Endothelial cell of umbilical vein (primary cell): ENCODE results near the gene TFAP2D. TPM values are rescaled to one million over a fixed set of nuclear protein-coding genes. Genes with fewer than 3 reads are reported as not detected.

Source experiments
- BruUV-seq: library from RNA; stranded (reverse); fragments of 400-500 nt; replicated peaks from 2 replicates; lab custom pipeline; 2021; lab: Mats Ljungman, UMichigan
- CTCF ChIA-PET: fragments of 300-600, 350-600 bp; sonication (Branson Sonifier 250); formaldehyde crosslinking; loops from one replicate; lab custom pipeline; 2021; ENCODE audit warnings: antibody characterized with exemption, inconsistent platforms; lab: Charles Lee
- POLR2A ChIA-PET: fragments of 300-600, 350-600 bp; sonication (Branson Sonifier 250); formaldehyde crosslinking; loops from one replicate; lab custom pipeline; 2021; ENCODE audit warnings: antibody characterized with exemption, inconsistent platforms; lab: Charles Lee
- DNase-seq: peaks from one replicate; pipeline ENCODE4 v3.0.0-alpha.2; 2011; ENCODE audit warnings: low read depth, low spot score
- FAIRE-seq: peaks from 2 replicates; lab custom pipeline; 2011; peaks lifted over from hg19 to GRCh38; lab: Jason Lieb, UNC
- H2AFZ ChIP-seq: 2 replicates; pipeline ENCODE4 v1.6.0; 2012; ENCODE audit warnings: low read depth, low read length, control low read depth, inconsistent platforms
- H3K27ac ChIP-seq: 2 replicates; pipeline ENCODE4 v1.5.1; 2011; ENCODE audit warnings: low read depth, mild to moderate bottlenecking, control low read depth, low read length, moderate library complexity; ENCODE audit not compliant: insufficient read depth
- H3K27me3 ChIP-seq, 2 experiments: 2 replicates each; pipeline versions ENCODE4 v1.6.0 to v1.6.1; 2011; ENCODE audit warnings: low read length in 2 of 2, mixed read lengths in 1 of 2; ENCODE audit not compliant: control insufficient read depth in 2 of 2, insufficient read depth in 2 of 2
- H3K36me3 ChIP-seq, 2 experiments: 2 replicates in 1 of 2; 3 replicates in 1 of 2; pipeline ENCODE4 v1.5.1; 2011; ENCODE audit warnings: low read length in 2 of 2, mild to moderate bottlenecking in 1 of 2, moderate library complexity in 1 of 2; ENCODE audit not compliant: control insufficient read depth in 2 of 2, insufficient read depth in 2 of 2; ENCODE audit errors: extremely low read depth in 1 of 2
- H3K4me1 ChIP-seq: 3 replicates; pipeline ENCODE4 v1.5.1; 2011; ENCODE audit warnings: mild to moderate bottlenecking, low read length; ENCODE audit not compliant: control insufficient read depth, insufficient read depth; ENCODE audit errors: extremely low read depth
- H3K4me2 ChIP-seq: 2 replicates; pipeline ENCODE4 v1.6.1; 2011; ENCODE audit warnings: low read length, control low read depth, mixed read lengths; ENCODE audit not compliant: insufficient read depth
- H3K4me3 ChIP-seq, 3 experiments: fragments of 200-600 bp in 1 of 3; sonication (generic), shearing (Covaris generic) in 1 of 3; replicated peaks in 1 of 3; 2 replicates each; pipeline ENCODE4 v1.5.1; 2011 to 2016; ENCODE audit warnings: control low read depth in 3 of 3, low read length in 3 of 3, mild to moderate bottlenecking in 2 of 3, inconsistent platforms in 1 of 3, low read depth in 1 of 3, moderate library complexity in 1 of 3; ENCODE audit not compliant: insufficient read depth in 1 of 3
- H3K79me2 ChIP-seq: 2 replicates; pipeline ENCODE4 v1.6.0; 2012; ENCODE audit warnings: low read length, inconsistent platforms; ENCODE audit not compliant: control insufficient read depth, insufficient read depth
- H3K9ac ChIP-seq: replicated peaks from 2 replicates; pipeline ENCODE3; 2011; ENCODE audit warnings: low read length, control low read depth; ENCODE audit not compliant: insufficient read depth; ENCODE audit errors: extremely low read depth
- H3K9me1 ChIP-seq: replicated peaks from 3 replicates; pipeline ENCODE4 v1.6.0; 2011; ENCODE audit warnings: mild to moderate bottlenecking, low read length; ENCODE audit not compliant: control insufficient read depth, insufficient read depth; ENCODE audit errors: extremely low read depth
- H3K9me3 ChIP-seq: replicated peaks from 2 replicates; pipeline ENCODE4 v1.5.1; 2012; ENCODE audit warnings: low read length, inconsistent platforms; ENCODE audit not compliant: control insufficient read depth, insufficient read depth
- H4K20me1 ChIP-seq: replicated peaks from 2 replicates; pipeline ENCODE3; 2011; ENCODE audit warnings: mild to moderate bottlenecking, low read length; ENCODE audit not compliant: control insufficient read depth, insufficient read depth; ENCODE audit errors: extremely low read depth
- EZH2 ChIP-seq: IDR thresholded peaks from 2 replicates; pipeline ENCODE4 v1.6.1; 2012; ENCODE audit warnings: borderline replicate concordance, low read depth, mild to moderate bottlenecking, moderate library complexity, low read length, inconsistent platforms; ENCODE audit not compliant: severe bottlenecking
- FOS ChIP-seq: IDR thresholded peaks from 2 replicates; pipeline ENCODE4 v1.6.1; 2011; ENCODE audit warnings: mild to moderate bottlenecking, low read length, moderate library complexity, borderline replicate concordance; ENCODE audit not compliant: insufficient read depth
- GATA2 ChIP-seq: IDR thresholded peaks from 2 replicates; pipeline ENCODE4 v1.7.0; 2011; ENCODE audit warnings: low read depth, mild to moderate bottlenecking, moderate library complexity, mixed read lengths, low read length; ENCODE audit not compliant: insufficient read length, insufficient read depth
- JUN ChIP-seq: IDR thresholded peaks from 2 replicates; pipeline ENCODE4 v1.6.1; 2011; ENCODE audit warnings: borderline replicate concordance, low read depth; ENCODE audit not compliant: insufficient read length, insufficient read depth
- MYC ChIP-seq: IDR thresholded peaks from one replicate; pipeline ENCODE4 v1.6.1; 2011; ENCODE audit warnings: mild to moderate bottlenecking, low read depth, low read length
- POLR2A ChIP-seq: IDR thresholded peaks from 2 replicates; pipeline ENCODE4 v1.6.1; 2012; ENCODE audit warnings: low read depth, mild to moderate bottlenecking, control low read depth, low read length
- POLR2AphosphoS5 ChIP-seq: IDR thresholded peaks from 2 replicates; pipeline ENCODE4 v1.6.1; 2012; ENCODE audit warnings: low read depth, mild to moderate bottlenecking, control low read depth, low read length, moderate library complexity; ENCODE audit not compliant: insufficient read depth
- dilution Hi-C: fragments of 300-500 bp; cut with MboI; formaldehyde crosslinking; loops from one replicate; pipeline ENCODE4 v1.15.0; 2019; ENCODE audit warnings: low sequenced_read_pairs; ENCODE audit not compliant: extremely low pct_ligation_motif_present
- intact Hi-C: fragments of 100-400 bp; cut with micrococcal nuclease; formaldehyde crosslinking; loops from one replicate; pipeline ENCODE4 v1.10.0; 2022
- polyA plus RNA-seq, 4 experiments: library from polyadenylated mRNA; depleted of rRNA in 3 of 4; stranded (reverse) in 3 of 4; unstranded in 1 of 4; fragments of >200 nt; gene quantifications; 2 replicates each; pipeline versions ENCODE4 v1.2.1 to v1.2.3, GENCODE V29; 2011 to 2012; ENCODE audit warnings: missing spikeins in 1 of 4
- total RNA-seq: library from RNA; stranded (reverse); gene quantifications from 2 replicates; pipeline ENCODE4 v1.2.3, GENCODE V29; 2021
- TF ChIP-seq, protein P1 (sequence below): IDR thresholded peaks from 2 replicates; pipeline ENCODE4 v1.6.1; 2011; ENCODE audit not compliant: insufficient read depth, insufficient read length
- TF ChIP-seq, protein P2 (sequence below), 2 donors: IDR thresholded peaks; 1 replicate in 1 of 2; 2 replicates in 1 of 2; pipeline ENCODE4 v1.5.1; 2011; ENCODE audit warnings: low read length in 2 of 2, mild to moderate bottlenecking in 2 of 2, moderate library complexity in 2 of 2, control low read depth in 1 of 2, inconsistent platforms in 1 of 2, low read depth in 1 of 2; ENCODE audit not compliant: insufficient read depth in 1 of 2; ENCODE audit errors: extremely low read depth in 1 of 2

TFAP2D gene
- total and polyA plus RNA-seq, 2 donors (not counting 3 experiments of a cell fraction or from before 2014, with no cell fraction given) = not detected

DNA sequence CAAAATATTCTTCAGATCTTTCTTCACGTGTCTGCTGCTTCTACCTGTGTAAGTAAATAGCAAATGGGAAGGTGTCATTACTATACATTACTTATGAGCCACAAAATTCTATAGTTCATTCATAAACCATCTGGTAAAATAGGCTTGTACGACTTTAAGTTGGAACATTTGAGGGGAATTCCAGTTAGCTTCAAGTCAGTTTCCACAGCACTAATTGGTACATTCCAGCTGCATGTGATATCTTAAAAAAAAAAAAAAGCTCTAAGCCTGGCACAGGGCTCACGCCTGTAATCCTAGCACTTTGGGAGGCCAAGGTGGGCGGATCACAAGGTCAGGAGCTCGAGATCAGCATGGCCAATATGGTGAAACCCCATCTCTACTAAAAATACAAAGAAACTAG, 82.2 kb downstream of the TFAP2D start:
- no peaks in the 10 kb centered on the region for H3K27me3 ChIP-seq
- no peaks in the 10 kb centered on the region for H4K20me1 ChIP-seq
- H3K9me3 ChIP-seq = no peaks in the 10 kb centered on the region
- FAIRE-seq (no peak), DNase-seq (no peak)
- H3K9ac ChIP-seq = no peak overlapping the region
- no peaks in the 10 kb centered on the region for H3K36me3 ChIP-seq
- no TSS peak for BruUV-seq
- H3K27ac ChIP-seq = no peak overlapping the region
- no peaks in the 10 kb centered on the region for H3K9me1 ChIP-seq
- intact Hi-C loops = no loop called here
- no peak overlapping the region for H2AFZ ChIP-seq
- no peaks in the 10 kb centered on the region for H3K79me2 ChIP-seq
- dilution Hi-C loops = no loop called here
- no peak overlapping the region for H3K4me3 ChIP-seq
- CTCF ChIA-PET = no interaction called here
- TF ChIP-seq GATA2 (no peak), POLR2AphosphoS5 (no peak), POLR2A (no peak), JUN (no peak)
- TF ChIP-seq, protein P1, sequence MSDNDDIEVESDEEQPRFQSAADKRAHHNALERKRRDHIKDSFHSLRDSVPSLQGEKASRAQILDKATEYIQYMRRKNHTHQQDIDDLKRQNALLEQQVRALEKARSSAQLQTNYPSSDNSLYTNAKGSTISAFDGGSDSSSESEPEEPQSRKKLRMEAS = no peak
- no peaks in the 10 kb centered on the region for H3K4me1 ChIP-seq
- POLR2A ChIA-PET = no interaction called here
- no peak overlapping the region for H3K4me2 ChIP-seq

DNA sequence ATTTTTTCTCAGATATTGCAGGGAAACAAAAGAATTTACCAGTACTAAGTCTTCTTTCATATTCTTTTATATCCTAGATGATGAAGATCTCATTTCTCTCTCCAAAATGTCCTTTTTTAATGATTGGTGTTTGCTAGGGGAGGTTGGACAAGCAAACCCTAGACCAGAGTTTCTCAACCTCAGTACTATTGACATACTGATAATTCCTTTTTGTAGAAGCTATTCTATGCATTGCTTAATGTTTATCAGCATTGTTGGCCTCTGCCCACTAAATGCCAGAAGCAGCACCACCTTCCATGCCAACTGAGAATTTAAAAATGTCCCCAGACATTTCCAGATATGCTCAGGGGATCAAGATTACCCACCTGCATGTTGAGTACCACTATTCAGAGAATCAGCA, 91.0 kb downstream of the TFAP2D start:
- Histone ChIP-seq H2AFZ (no peak overlapping the region), H3K9me3 (no peaks in the 10 kb centered on the region), H3K4me3 (no peak overlapping the region), H3K36me3 (no peaks in the 10 kb centered on the region), H3K27ac (no peak overlapping the region), H3K27me3 (no peaks in the 10 kb centered on the region), H3K79me2 (no peaks in the 10 kb centered on the region), H3K4me2 (no peak overlapping the region), H3K9me1 (no peaks in the 10 kb centered on the region), H3K9ac (no peak overlapping the region), H3K4me1 (no peaks in the 10 kb centered on the region), H4K20me1 (no peaks in the 10 kb centered on the region)
- dilution Hi-C loops = no loop called here
- POLR2A ChIA-PET = no interaction called here
- no peak for DNase-seq
- BruUV-seq = no TSS peak
- CTCF ChIA-PET = interaction anchor here (1.8 kb wide), 1 partner anchor 12 kb away, joined by 5 read pairs; no protein-coding TSS in a partner anchor
- TF ChIP-seq EZH2 = no peak
- TF ChIP-seq MYC = no peak
- TF ChIP-seq JUN = no peak
- no peak for TF ChIP-seq POLR2AphosphoS5
- TF ChIP-seq, protein P1 = no peak
- no peak for TF ChIP-seq POLR2A
- no peak for TF ChIP-seq GATA2
- TF ChIP-seq, protein P2, sequence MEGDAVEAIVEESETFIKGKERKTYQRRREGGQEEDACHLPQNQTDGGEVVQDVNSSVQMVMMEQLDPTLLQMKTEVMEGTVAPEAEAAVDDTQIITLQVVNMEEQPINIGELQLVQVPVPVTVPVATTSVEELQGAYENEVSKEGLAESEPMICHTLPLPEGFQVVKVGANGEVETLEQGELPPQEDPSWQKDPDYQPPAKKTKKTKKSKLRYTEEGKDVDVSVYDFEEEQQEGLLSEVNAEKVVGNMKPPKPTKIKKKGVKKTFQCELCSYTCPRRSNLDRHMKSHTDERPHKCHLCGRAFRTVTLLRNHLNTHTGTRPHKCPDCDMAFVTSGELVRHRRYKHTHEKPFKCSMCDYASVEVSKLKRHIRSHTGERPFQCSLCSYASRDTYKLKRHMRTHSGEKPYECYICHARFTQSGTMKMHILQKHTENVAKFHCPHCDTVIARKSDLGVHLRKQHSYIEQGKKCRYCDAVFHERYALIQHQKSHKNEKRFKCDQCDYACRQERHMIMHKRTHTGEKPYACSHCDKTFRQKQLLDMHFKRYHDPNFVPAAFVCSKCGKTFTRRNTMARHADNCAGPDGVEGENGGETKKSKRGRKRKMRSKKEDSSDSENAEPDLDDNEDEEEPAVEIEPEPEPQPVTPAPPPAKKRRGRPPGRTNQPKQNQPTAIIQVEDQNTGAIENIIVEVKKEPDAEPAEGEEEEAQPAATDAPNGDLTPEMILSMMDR (IDR thresholded peaks at IDR 0.05; ENCODE audit: extremely low read depth in 1 of 2, insufficient read depth in 1 of 2, low read depth in 1 of 2, low read length in 2 of 2) = no peak
- TF ChIP-seq FOS = no peak
- intact Hi-C loops = no loop called here
- no peak for FAIRE-seq
